GM18870 (cell line): ENCODE measurements around the gene RASD1.

ENCODE experiments used
- ATAC-seq: cut with Tn5 transposase; IDR thresholded peaks from one replicate; pipeline ENCODE4 v1.9.1; 2021; ENCODE audit warnings: moderate library complexity; ENCODE audit not compliant: unreplicated experiment

Gene RASD1

GRCh38 chr17:17496189-17497064, at the start of gene RASD1:
RASD1 (minus strand) TSS chr17:17496395; CDS start chr17:17496181, 214 bp downstream.
- ATAC-seq = no peak

- ATAC-seq = no peak
Measured at GRCh38 chr17:17545984-17546383, 49.8 kb upstream of the RASD1 start.

- ATAC-seq = no peak
Measured at GRCh38 chr17:17545031-17545820, 49.0 kb upstream of the RASD1 start.

GRCh38 chr17:17542906-17543635, 46.9 kb upstream of the RASD1 start:
- ATAC-seq = no peak

GRCh38 chr17:17541640-17542001, 45.4 kb upstream of the RASD1 start:
- no peak for ATAC-seq

GRCh38 chr17:17540935-17541639, 44.9 kb upstream of the RASD1 start:
- ATAC-seq = no peak

GRCh38 chr17:17540278-17540906, 44.2 kb upstream of the RASD1 start:
- ATAC-seq = no peak

- ATAC-seq = no peak
Measured at GRCh38 chr17:17539591-17539990, 43.4 kb upstream of the RASD1 start.

GRCh38 chr17:17538417-17539391, 42.5 kb upstream of the RASD1 start:
- no peak for ATAC-seq

GRCh38 chr17:17537311-17538099, 41.3 kb upstream of the RASD1 start:
- no peak for ATAC-seq

GRCh38 chr17:17536702-17537101, 40.5 kb upstream of the RASD1 start:
- no peak for ATAC-seq

- no peak for ATAC-seq
Measured at GRCh38 chr17:17535957-17536356, 39.8 kb upstream of the RASD1 start.

GRCh38 chr17:17533901-17534441, 37.8 kb upstream of the RASD1 start:
- no peak for ATAC-seq

GRCh38 chr17:17532991-17533390, 36.8 kb upstream of the RASD1 start:
- ATAC-seq = no peak

GRCh38 chr17:17531156-17531555, 35.0 kb upstream of the RASD1 start:
- no peak for ATAC-seq

GRCh38 chr17:17528696-17529652, 32.8 kb upstream of the RASD1 start:
- no peak for ATAC-seq

GRCh38 chr17:17527956-17528500, 31.8 kb upstream of the RASD1 start:
- ATAC-seq = no peak
